Activated CD4-positive, alpha-beta memory T cell treated with anti-CD3 and anti-CD28 coated beads, Interleukin-2, amount 10 ng/mL, durations not matched to agents 7 days and 5 days (primary cell): Measurements from ENCODE around the gene DND1. TPM values are rescaled to one million over a fixed set of nuclear protein-coding genes. Genes with fewer than 3 reads are reported as not detected.
"Not testable (repeated sequence)": the region's sequence is repeated elsewhere in the genome, so short reads cannot be mapped to it uniquely, and the experiment has no call there.

Experiments
- CTCF ChIA-PET: fragments of 350-600 bp; sonication (Branson Sonifier 250); formaldehyde crosslinking; loops from one replicate; lab custom pipeline; 2021; ENCODE audit warnings: antibody characterized with exemption, inconsistent platforms; lab: Charles Lee
- POLR2A ChIA-PET: fragments of 350-600 bp; sonication (Branson Sonifier 250); formaldehyde crosslinking; loops from one replicate; lab custom pipeline; 2021; ENCODE audit warnings: antibody characterized with exemption; lab: Charles Lee
- DNase-seq: peaks from one replicate; pipeline ENCODE4 v3.0.0-alpha.2; 2020
- H3K27ac Mint-ChIP-seq: one replicate; pipeline ENCODE4 v1.8.0; 2021; ENCODE audit warnings: mild to moderate bottlenecking, mixed read lengths
- H3K27me3 Mint-ChIP-seq: one replicate; pipeline ENCODE4 v1.8.0; 2021; ENCODE audit warnings: mixed read lengths
- H3K36me3 Mint-ChIP-seq: one replicate; pipeline ENCODE4 v1.8.0; 2021; ENCODE audit warnings: low read depth, mixed read lengths
- H3K4me1 Mint-ChIP-seq: one replicate; pipeline ENCODE4 v1.8.0; 2021; ENCODE audit warnings: mixed read lengths
- H3K4me3 Mint-ChIP-seq: one replicate; pipeline ENCODE4 v1.8.0; 2021; ENCODE audit warnings: mild to moderate bottlenecking, mixed read lengths
- H3K9me3 Mint-ChIP-seq: one replicate; pipeline ENCODE4 v1.8.0; 2021; ENCODE audit warnings: mixed read lengths
- total RNA-seq, 2 experiments: library from RNA; stranded (reverse); gene quantifications; one replicate each; pipeline ENCODE4 v1.2.3, GENCODE V29; 2021

DND1 gene
- total RNA-seq, 2 experiments from 2014 or later = 2.2 to 2.5 TPM

- H3K27ac Mint-ChIP-seq = no peak overlapping the region
- no peak overlapping the region for H3K4me3 Mint-ChIP-seq
- POLR2A ChIA-PET = interaction anchor here (0.6 to 1.6 kb wide), 2 partner anchors 49 to 304 kb away, joined by 3 to 7 read pairs; partner anchors contain the start of genes IK and NDUFA2
- CTCF ChIA-PET = interaction anchor here (1.0 kb wide), 1 partner anchor 12 kb away, joined by 4 read pairs; no protein-coding TSS in a partner anchor
- no peak for DNase-seq
- no peaks in the 10 kb centered on the region for H3K9me3 Mint-ChIP-seq
- H3K36me3 Mint-ChIP-seq = peaks cover 75% of the 10 kb centered on the region
- no peaks in the 10 kb centered on the region for H3K27me3 Mint-ChIP-seq
- H3K4me1 Mint-ChIP-seq = peaks cover 36% of the 10 kb centered on the region
Observed at GRCh38 chr5:140696891-140697492, 23.6 kb upstream of the DND1 start.

DNA sequence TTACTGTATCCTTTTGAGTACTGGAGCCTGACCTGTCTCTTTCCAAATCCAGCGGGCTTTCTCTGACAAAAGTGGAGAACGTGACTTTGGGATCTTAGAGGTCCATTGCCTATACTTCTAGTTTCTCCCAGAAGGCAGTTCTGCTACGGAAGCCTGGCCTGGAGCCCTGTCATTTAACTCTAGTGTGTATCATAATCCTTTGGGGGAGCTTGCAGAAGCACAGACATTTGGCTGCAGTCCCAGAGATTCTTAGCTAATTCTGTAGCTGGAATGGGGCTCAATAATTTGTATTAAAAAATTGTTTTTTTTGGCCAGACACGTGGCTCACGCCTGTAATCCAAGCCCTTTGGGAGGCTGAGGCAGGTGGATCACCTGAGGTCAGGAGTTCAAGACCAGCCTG lies 20.9 kb upstream of the DND1 start:
- Mint-ChIP-seq H3K36me3 (peaks cover 65% of the 10 kb centered on the region), H3K4me3 (no peak overlapping the region), H3K27me3 (no peaks in the 10 kb centered on the region), H3K27ac (no peak overlapping the region), H3K9me3 (no peaks in the 10 kb centered on the region), H3K4me1 (peaks cover 36% of the 10 kb centered on the region)
- no peak for DNase-seq
- ChIA-PET POLR2A (interaction anchor here (4.5 kb wide), 1 partner anchor 16 kb away, joined by 42 read pairs; no protein-coding TSS in a partner anchor), CTCF (no interaction called here)

GRCh38 chr5:140690941-140691924 lies 17.9 kb upstream of the DND1 start, which contains the start of the genes HARS1 and HARS2:
HARS1 (minus strand) TSS chr5:140691370; CDS start chr5:140691304, 66 bp downstream.
HARS2 (plus strand) TSS chr5:140691455; CDS start chr5:140691649, 194 bp downstream.
- Mint-ChIP-seq H3K27me3 (no peaks in the 10 kb centered on the region), H3K36me3 (peaks cover 44% of the 10 kb centered on the region), H3K4me3 (peak within 1 kb of the TSS; percentile 98), H3K9me3 (no peaks in the 10 kb centered on the region), H3K27ac (peak within 1 kb of the TSS; percentile 89), H3K4me1 (peaks cover 44% of the 10 kb centered on the region)
- ChIA-PET CTCF (interaction anchor here (0.8 to 1.8 kb wide), 6 partner anchors 9 to 319 kb away, joined by 3 to 11 read pairs (median 4); partner anchors contain the start of genes IK, NDUFA2 and ZMAT2), POLR2A (interaction anchor here (0.7 to 4.5 kb wide), 19 partner anchors 10 to 328 kb away, joined by 3 to 50 read pairs (median 6); partner anchors contain the start of genes ANKHD1, APBB3, DND1 and EIF4EBP3)
- peak; percentile 85 for DNase-seq

- H3K4me1 Mint-ChIP-seq = peaks cover 44% of the 10 kb centered on the region
- POLR2A ChIA-PET = interaction anchor here (0.9 to 4.5 kb wide), 18 partner anchors 10 to 324 kb away, joined by 3 to 50 read pairs (median 8); partner anchors contain the start of genes ANKHD1, APBB3, DND1 and EIF4EBP3
- peaks cover 36% of the 10 kb centered on the region for H3K36me3 Mint-ChIP-seq
- CTCF ChIA-PET = interaction anchor here (0.8 to 1.8 kb wide), 7 partner anchors 10 to 318 kb away, joined by 3 to 11 read pairs (median 5); partner anchors contain the start of genes IK, NDUFA2 and ZMAT2
- DNase-seq = no peak
- peak overlapping the region; percentile 98 for H3K4me3 Mint-ChIP-seq
- no peaks in the 10 kb centered on the region for H3K27me3 Mint-ChIP-seq
- no peaks in the 10 kb centered on the region for H3K9me3 Mint-ChIP-seq
- H3K27ac Mint-ChIP-seq = peak overlapping the region; percentile 89
Observed at GRCh38 chr5:140690376-140690932, 17.1 kb upstream of the DND1 start.

DNA sequence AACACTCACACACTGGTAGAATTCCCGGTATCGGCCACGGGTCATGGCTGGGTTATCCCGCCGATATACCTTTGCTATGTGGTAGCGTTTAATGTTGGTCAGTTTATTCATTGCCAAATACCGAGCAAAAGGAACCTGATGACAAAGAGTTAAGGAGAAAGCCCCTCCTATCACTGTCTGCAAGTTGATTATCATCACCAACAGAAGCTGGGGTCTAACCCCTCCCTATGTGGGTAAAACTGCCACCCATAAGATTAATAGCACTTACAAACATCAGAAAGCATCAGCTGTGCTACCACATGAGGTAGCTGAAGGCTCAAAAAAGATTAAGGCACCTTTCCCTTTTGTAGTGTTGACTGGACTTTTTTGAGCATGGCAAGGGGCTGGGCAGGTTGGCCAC lies 5.6 kb upstream of the DND1 start:
- DNase-seq = no peak
- Mint-ChIP-seq H3K4me1 (peaks cover 4% of the 10 kb centered on the region), H3K9me3 (no peaks in the 10 kb centered on the region), H3K27ac (no peak overlapping the region), H3K4me3 (no peak overlapping the region), H3K27me3 (no peaks in the 10 kb centered on the region), H3K36me3 (peaks cover 66% of the 10 kb centered on the region)
- ChIA-PET CTCF (no interaction called here), POLR2A (interaction anchor here (1.3 to 5.0 kb wide), 2 partner anchors 11 to 32 kb away, joined by 6 to 22 read pairs; partner anchors contain the start of genes HARS1, HARS2, IK and NDUFA2)

GRCh38 chr5:140677947-140678346 lies 4.6 kb upstream of the DND1 start:
- Mint-ChIP-seq H3K27ac (peak overlapping the region; percentile 45), H3K4me3 (no peak overlapping the region), H3K4me1 (peaks cover 4% of the 10 kb centered on the region), H3K36me3 (peaks cover 64% of the 10 kb centered on the region), H3K9me3 (no peaks in the 10 kb centered on the region), H3K27me3 (no peaks in the 10 kb centered on the region)
- ChIA-PET POLR2A (interaction anchor here (0.9 to 5.0 kb wide), 4 partner anchors 12 to 277 kb away, joined by 3 to 22 read pairs (median 4); partner anchors contain the start of genes HARS1, HARS2, IK and NDUFA2), CTCF (no interaction called here)
- no peak for DNase-seq

DNA sequence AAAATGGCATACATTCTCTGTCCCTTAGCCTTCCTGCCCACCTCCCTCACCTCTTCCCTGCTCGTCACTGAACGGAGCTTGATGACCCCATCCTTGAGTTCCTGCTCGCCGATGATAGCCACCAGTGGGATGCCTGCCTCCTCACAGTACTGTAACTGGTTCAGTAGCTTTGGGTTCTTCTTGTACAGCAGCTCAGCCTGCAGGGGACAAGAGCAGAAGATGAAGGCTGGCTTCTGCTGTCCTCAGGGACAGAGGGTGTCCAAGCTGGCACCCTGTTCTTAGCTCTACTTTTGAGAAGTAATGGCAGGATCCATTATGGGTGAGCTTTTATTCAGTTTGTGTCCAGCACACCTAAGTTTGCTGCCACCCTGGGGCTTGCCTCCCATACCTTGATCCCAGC lies 1.3 kb upstream of the DND1 start:
- H3K27me3 Mint-ChIP-seq = no peaks in the 10 kb centered on the region
- no peak overlapping the region for H3K27ac Mint-ChIP-seq
- H3K4me1 Mint-ChIP-seq = peaks cover 4% of the 10 kb centered on the region
- no peak for DNase-seq
- H3K9me3 Mint-ChIP-seq = no peaks in the 10 kb centered on the region
- ChIA-PET POLR2A (interaction anchor here (0.8 to 1.7 kb wide), 7 partner anchors 9 to 273 kb away, joined by 3 to 9 read pairs (median 5); partner anchors contain the start of genes ANKHD1, HARS1, HARS2 and IK), CTCF (interaction anchor here (0.9 to 1.9 kb wide), 2 partner anchors 9 to 40 kb away, joined by 3 to 7 read pairs; partner anchors contain the start of gene WDR55)
- no peak overlapping the region for H3K4me3 Mint-ChIP-seq
- peaks cover 62% of the 10 kb centered on the region for H3K36me3 Mint-ChIP-seq

DNA sequence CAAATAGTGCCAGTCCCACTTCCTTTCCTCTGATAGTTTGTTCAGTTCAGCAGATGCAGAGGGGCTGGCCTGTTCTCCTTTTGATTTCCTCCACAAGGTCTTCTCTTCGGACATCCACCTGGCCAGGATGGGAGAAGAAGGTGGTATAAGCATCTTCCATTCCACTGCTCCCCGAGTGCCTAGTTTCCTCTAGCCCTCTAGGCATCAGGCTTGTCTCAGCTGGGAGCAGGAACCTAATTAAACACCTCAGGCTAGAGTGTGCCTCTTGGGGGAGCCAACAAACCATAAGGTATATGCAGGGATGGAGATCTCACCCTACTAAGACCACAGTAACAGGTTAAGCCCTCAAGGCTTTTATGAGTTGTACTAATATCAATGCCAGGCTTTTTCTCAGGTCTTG lies 835 bp upstream of the DND1 start:
- Mint-ChIP-seq H3K27me3 (no peaks in the 10 kb centered on the region), H3K4me1 (peaks cover 4% of the 10 kb centered on the region), H3K4me3 (no peak overlapping the region), H3K36me3 (peaks cover 63% of the 10 kb centered on the region), H3K27ac (no peak overlapping the region), H3K9me3 (no peaks in the 10 kb centered on the region)
- ChIA-PET POLR2A (interaction anchor here (0.8 to 1.7 kb wide), 6 partner anchors 8 to 273 kb away, joined by 4 to 9 read pairs (median 6); partner anchors contain the start of genes ANKHD1, HARS1, HARS2 and IK), CTCF (interaction anchor here (0.9 to 1.9 kb wide), 2 partner anchors 9 to 39 kb away, joined by 3 to 7 read pairs; partner anchors contain the start of gene WDR55)
- DNase-seq = no peak

DNA sequence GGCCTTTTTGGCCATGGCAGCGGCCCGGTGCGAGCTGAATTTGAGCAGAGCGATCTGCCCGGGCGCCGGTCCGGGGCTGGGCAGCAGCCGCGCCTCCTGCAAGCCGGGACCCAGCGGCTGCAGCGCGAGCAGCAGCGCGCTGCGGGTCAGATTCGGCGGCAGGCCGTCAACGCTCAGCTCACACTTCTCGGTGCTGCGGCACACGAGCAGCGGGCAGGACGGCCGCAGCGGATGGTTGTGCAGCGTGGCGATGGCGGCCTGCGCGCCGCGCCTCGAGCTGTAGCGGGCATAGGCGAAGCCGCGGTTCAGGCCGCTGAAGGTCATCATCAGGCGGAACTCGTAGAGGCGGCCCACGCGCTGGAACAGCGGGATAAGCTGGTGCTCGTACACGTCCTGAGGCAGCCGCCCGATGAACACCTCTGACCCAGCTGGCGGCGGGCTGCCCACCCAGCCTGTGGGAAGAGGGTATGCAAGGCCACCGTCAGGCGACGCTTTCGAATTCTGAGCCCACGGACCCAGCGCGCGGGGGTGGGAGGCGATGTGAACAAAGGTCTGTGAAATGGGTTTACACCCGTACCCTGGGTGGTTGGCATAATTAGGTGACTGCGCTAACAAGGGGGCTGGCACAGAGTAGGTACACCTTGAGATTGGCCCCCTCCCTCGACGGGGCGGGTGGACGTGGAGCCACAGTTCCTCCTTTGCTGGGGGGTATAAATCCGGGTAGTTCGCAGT lies 755 bp downstream of the DND1 start:
- no peak overlapping the region for H3K27ac Mint-ChIP-seq
- peaks cover 70% of the 10 kb centered on the region for H3K36me3 Mint-ChIP-seq
- ChIA-PET CTCF (interaction anchor here (0.6 kb wide), 1 partner anchor 512 kb away, joined by 4 read pairs; no protein-coding TSS in a partner anchor), POLR2A (interaction anchor here (0.7 to 1.8 kb wide), 5 partner anchors 8 to 180 kb away, joined by 3 to 6 read pairs (median 3); partner anchors contain the start of genes HARS1, HARS2, IK and NDUFA2)
- H3K4me1 Mint-ChIP-seq = peaks cover 6% of the 10 kb centered on the region
- H3K9me3 Mint-ChIP-seq = no peaks in the 10 kb centered on the region
- H3K4me3 Mint-ChIP-seq = no peak overlapping the region
- no peaks in the 10 kb centered on the region for H3K27me3 Mint-ChIP-seq
- DNase-seq = no peak

- H3K27ac Mint-ChIP-seq = no peak overlapping the region
- peaks cover 70% of the 10 kb centered on the region for H3K36me3 Mint-ChIP-seq
- ChIA-PET POLR2A (interaction anchor here (0.7 to 1.8 kb wide), 4 partner anchors 9 to 179 kb away, joined by 3 to 6 read pairs (median 4); partner anchors contain the start of genes HARS1, HARS2, IK and NDUFA2), CTCF (interaction anchor here (0.6 kb wide), 1 partner anchor 511 kb away, joined by 4 read pairs; no protein-coding TSS in a partner anchor)
- no peak overlapping the region for H3K4me3 Mint-ChIP-seq
- H3K27me3 Mint-ChIP-seq = no peaks in the 10 kb centered on the region
- DNase-seq = no peak
- H3K9me3 Mint-ChIP-seq = no peaks in the 10 kb centered on the region
- peaks cover 17% of the 10 kb centered on the region for H3K4me1 Mint-ChIP-seq
Observed at GRCh38 chr5:140671472-140672125, 1.8 kb downstream of the DND1 start.

GRCh38 chr5:140671035-140671434 lies 2.3 kb downstream of the DND1 start:
- CTCF ChIA-PET, POLR2A ChIA-PET, H3K27me3 Mint-ChIP-seq, DNase-seq, H3K9me3 Mint-ChIP-seq, H3K4me3 Mint-ChIP-seq, H3K27ac Mint-ChIP-seq: not testable (repeated sequence)
- peaks cover 68% of the 10 kb centered on the region for H3K36me3 Mint-ChIP-seq
- H3K4me1 Mint-ChIP-seq = peaks cover 21% of the 10 kb centered on the region
